Measurements from ENCODE around the gene CRYAA.
"Not testable (repeated sequence)": the region's sequence is repeated elsewhere in the genome, so short reads cannot be mapped to it uniquely, and the experiment has no call there.

The CRYAA gene, protein sequence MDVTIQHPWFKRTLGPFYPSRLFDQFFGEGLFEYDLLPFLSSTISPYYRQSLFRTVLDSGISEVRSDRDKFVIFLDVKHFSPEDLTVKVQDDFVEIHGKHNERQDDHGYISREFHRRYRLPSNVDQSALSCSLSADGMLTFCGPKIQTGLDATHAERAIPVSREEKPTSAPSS
- total RNA-seq = 0 reads per million in 18 experiments

DNA sequence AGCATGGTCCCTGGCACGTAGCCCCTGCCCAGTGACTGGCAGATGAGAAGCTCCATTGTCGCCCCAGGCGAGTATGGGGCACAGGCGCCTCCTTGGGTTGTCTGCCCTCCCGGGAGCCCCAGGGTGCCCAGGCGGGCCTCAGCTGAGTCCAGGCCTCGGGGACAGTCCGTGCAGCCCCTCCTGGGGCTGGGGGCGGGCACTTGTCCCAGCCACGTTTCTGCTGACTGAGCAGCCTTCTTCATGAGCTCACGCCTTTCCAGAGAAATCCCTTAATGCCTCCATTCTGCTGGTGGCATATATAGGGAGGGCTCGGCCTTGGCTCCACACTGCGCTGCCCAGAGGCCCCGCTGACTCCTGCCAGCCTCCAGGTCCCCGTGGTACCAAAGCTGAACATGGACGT lies at the start of gene CRYAA:
CRYAA (plus strand) TSS at position 301 of the 400 bp plus-strand sequence; CDS start at position 393, 92 bp downstream.
- DNase-seq = not testable (repeated sequence)

DNA sequence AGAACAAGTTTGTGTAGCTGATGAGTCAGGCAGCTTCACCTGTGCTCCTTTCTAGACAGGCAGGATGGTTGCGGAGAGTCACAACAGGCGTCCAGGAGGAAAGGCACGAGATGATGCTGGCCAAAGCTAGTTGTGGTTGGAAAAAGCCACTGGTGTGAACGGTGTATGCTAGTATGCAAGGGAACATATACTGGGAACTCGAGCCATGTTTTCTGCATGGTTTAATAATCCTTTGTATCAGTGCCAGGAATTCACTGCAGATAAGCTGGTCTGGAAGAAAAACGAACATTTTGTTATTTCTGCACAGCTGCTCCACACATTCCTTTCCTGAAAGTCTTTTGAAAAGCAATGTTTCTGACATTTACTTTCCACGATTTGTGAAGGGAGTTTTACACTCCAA lies 38.7 kb upstream of the CRYAA start:
- not testable (repeated sequence) for DNase-seq

DNA sequence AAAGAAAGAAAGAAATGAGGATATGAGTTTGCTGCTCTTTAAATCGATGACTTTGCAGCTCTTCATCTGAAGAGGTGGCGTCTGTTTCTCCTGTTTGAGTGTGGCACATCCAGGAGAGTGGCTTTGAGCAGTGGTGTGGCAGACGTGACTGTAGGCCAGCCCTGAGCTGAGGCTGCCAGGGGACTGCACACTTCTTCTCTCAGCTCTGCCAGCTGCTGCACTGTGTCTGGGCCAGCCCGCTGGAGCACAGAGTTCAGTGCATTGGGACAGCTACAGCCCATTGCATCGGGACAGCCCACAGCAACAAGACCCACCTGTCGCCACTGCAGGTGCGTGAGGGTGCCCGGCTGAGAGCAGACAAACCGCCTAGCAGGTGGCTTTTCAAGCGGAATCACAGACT lies 34.3 kb upstream of the CRYAA start:
- not testable (repeated sequence) for DNase-seq

DNA sequence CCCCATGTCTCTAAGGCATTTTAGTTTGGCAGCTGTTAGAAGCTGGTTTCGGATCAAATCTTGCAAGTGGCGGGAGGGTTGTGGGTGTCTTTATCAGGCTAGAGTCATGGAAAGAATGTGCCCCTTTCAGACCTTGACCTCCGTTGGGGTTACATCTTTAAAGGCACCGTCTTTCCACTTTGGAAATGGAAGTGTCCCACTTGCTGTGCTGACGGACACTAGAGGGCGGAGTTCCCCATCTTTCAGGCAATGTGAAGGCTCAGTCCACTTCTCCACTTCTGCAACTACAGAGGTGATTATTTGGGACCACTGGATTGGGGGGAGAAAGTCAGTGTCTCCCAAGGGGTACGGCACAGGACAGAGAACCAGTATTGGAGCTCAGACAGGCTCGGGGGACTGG lies 29.9 kb upstream of the CRYAA start:
- not testable (repeated sequence) for DNase-seq

DNA sequence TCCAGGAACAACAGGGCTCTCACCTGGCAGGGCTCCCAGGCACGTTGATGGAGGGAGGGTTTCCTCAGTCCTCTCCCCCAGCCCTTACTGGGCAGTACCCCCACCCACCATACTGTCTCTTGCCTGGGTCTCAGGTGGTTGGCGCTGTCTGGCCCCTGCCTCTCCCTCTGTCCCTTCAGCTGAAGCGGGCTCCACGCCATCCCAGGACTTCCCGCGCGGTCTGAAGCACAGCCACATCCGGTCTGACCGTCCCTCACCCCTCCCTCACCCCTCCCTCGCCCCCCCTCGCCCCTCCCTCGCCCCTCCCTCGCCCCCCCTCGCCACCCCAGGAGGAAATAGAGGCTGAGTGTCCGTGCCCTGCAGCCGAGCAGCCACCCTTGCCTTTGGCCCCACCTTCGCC lies 27.4 kb upstream of the CRYAA start:
- not testable (repeated sequence) for DNase-seq

DNA sequence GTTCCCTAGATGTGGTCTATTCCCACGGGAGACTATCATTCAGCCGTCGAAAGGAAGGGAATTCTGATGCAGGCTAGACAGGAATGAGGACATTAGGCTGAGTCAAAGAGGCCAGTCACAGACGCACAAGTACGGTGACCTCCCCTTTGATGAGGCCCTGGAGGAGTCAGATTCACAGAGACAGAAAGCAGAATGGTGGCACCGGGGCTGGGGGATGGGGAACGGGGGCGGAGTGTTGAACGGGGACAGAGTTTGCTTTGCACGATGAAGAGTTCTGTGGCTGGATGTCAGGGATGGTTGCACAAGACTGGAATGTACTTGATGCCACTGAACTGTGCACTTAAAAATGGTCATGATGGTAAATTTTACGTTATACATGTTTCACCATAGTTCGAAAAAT lies 22.2 kb upstream of the CRYAA start:
- not testable (repeated sequence) for DNase-seq

DNA sequence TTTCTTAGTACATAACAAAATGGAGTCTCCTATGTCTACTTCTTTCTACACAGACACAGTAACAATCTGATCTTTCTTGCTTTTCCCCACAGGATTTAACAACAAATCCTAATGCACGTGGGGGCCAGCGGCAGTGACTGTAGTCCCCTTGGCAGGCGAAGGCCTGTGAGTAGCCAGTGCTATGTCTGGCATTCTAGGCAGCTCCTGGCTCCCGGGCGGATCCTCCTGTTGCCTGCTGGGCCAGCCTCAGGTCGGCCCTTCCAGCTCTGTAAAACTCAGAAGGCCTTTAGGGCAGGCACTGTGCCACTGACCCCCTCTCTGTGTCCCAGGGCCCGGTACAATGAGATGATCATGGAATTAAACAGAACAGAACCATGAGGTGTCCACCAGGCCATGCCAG lies 20.8 kb upstream of the CRYAA start:
- DNase-seq = not testable (repeated sequence)

DNA sequence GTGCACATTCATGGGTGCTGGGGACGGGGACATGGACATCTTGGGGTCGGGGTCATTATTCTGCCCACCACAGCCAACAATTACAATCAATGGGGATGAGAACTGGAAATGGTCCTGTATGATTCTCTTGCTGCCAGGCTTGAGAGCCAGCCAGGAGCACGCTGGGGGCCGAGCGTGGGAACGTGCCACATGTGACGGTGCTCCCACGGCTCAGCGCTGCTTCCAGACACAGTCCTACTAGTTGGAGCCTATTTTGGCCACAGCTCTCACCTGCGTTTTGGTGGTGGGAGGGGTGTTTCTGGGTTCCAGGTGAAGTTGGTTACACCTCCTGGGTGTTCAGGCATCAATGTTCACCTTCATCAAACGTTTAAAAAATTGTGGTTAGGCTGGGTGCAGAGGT lies 19.5 kb upstream of the CRYAA start:
- DNase-seq = not testable (repeated sequence)

DNA sequence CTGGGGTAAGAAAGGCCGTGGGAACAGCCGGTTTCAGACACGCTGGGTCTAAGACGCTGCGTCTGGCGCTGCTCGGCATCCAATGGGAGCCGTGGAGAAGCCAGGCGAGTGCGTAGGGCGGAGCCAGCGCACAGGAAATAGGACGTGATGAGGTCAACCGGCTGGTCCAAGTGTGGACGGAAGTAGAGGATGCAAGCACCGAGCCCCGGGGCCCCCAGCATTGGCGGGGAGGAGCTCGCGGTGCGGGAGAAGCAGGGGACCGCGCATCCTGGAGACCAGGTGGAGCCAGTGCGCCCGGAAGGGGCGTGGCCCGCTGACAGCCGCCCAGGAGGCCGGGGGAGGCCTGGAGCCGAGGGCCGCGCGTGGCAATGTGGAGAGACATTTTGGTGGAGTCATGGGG lies 15.2 kb upstream of the CRYAA start:
- not testable (repeated sequence) for DNase-seq

DNA sequence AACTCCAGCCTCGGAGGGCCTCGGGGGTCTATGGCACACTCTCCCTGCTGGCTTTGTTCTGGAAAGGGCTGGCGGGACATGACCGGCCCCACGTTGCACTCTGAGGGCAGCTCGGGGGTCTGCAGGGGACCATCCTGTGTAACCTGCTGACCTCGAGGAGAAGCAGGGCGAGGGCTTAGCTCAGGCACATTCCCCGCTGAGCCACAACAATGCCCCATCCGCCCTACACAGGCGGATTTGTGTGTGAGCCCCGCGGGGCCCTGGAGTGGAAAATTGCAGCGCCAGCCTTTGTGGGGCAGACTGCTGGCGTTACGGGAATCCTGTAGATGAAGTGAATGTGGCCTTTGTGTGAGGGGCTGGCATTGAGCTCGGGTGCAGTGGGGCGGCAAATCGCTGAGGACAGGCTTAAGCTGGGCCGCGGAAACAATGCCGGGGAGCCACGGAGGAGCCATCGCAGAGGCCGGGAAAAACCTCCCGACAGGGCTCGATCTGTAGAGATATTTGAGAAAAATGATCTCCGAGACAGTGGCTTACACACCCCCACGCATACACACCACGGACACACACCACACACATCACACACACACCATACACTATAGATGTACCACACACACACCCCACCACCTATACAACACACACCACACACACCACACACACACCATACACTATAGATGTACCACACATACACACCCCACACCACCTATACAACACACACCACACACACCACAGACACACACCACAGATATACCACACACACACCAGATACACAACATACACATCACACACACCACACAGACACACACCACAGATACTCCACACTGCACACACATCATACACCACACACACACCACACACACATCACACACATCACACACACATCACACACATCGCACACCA lies 9.3 kb upstream of the CRYAA start:
- not testable (repeated sequence) for DNase-seq

DNA sequence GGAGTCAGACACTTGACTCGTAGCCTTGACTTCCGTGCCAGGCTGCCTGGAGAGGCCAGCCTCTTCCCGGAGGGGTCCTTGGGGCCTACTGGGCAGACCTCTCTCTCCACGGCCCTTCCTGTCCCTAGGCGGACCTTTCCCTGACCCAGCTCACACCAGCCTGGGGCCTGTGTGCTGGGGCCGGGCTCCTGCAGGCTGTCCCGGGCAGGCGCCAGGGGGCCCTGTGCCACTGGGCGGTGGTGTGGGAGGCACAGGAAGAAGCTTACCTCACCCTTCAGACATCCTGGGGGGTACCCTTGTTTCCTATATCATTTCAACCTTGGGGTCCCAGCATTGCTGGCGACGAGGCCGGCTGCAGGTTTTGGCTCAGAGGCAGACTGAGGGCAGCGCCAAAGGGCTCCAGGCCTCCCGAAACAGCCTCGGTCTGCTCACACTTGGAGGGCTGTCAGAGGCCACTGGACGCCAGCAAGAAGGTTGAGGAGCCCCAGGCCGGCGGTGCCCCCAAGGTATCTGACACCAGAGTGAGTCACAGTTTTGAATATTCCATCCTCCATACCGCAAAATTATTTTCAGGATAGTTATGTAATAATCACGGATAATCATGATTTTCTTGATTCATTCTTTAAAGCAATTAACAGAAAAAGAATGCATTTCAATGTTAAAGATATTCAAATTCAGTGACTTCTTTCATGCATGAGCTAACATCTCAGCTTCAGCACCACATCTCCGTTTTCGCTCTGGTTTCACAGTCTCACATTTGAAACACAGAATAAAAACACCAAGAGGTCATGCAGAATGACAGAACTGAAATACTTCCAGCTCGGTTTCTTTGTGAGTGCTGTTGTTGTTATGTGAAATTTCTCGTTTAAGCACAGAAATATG lies 6.7 kb upstream of the CRYAA start:
- not testable (repeated sequence) for DNase-seq

DNA sequence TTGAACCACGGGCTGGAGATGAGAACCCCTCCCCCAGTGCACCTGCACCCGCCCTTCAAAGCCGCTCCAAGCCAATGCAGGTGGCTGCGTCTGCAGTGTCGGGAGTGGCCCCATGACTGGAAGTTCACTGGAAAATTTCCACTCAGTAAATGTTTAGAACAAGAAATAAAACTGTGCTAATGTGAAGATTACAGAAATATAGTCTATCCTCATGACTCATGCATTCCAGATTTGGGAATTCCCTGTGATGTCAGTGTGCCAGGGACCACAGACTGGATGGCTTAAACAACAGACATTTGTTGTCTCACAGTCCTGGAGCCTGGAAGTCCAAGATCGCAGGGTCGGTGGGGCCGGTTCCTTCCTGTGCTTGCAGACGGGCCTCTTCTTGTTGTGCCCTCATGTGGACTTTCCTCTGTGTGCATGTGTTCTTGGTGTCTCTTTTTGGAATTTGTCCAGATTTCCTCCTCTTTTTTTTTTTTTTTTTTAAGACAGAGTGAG lies 6.1 kb upstream of the CRYAA start:
- DNase-seq = not testable (repeated sequence)

DNA sequence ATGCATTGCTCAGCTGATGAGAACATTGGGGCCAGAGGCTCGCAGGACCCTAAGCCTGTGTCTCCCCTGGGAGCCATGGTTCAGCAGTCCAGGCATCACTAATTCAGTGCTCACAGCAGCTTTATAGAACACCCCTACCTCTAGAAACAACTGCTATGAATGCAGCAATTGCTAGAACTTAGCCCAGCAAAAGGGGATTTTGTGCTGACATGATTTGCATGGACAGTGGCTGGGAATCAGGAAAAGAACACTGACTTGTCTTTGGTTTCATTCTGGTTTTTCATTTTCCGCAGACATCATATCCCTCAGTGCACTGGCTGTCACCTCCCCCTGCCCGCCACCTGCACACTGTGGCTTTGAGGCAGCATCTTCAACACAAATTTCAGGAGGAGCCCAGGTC lies 4.0 kb upstream of the CRYAA start:
- DNase-seq = not testable (repeated sequence)

DNA sequence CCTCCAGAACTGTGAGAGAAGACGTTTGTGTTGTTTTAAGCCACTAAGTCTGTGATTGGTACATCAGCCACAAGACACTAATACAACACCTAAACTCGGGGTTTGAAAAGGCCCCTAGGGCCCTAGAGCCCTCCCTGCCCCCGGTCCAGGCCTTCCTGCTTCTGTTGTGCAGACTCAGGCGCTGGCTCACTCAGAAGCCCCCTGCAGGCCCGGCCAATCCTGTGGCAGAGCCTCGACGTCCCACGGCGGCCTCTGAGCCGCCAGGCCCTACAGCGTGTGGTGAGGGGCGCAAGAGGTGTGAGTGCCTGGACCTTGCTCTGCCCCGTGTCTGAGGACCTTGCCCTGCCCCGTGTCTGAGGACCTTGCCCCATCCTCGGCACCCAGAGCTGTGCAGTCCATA lies 3.1 kb upstream of the CRYAA start:
- DNase-seq = not testable (repeated sequence)

DNA sequence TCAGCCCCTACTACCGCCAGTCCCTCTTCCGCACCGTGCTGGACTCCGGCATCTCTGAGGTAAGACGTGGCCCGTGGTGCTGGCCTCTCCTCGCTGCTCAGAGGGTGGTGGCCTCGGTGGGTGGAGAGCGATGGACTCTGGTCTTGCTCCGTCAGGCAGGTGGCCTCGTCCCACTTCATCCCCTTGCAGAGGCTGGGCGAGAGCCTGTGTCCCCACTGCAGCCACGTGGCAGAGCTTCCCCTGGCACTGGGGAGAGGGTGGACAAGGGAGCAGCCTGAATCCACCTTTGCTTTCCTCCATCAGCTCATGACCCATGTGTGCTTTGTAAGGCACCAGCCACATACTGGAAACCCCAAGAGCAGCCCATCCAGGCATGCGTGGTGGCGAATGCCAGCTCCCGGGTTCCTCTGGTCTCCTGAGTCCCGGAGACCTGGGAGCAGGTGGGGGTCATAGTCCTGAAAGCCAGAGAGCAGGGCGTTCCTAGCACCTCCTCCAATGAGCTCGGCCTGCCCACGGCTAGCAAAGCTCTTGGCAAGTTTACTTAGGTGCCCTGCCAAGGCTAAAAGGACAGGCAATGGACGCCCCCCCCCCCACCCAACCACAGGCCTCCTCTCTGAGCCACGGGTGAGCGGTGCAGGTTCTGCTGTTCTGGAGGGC lies 550 bp downstream of the CRYAA start:
- DNase-seq = not testable (repeated sequence)

DNA sequence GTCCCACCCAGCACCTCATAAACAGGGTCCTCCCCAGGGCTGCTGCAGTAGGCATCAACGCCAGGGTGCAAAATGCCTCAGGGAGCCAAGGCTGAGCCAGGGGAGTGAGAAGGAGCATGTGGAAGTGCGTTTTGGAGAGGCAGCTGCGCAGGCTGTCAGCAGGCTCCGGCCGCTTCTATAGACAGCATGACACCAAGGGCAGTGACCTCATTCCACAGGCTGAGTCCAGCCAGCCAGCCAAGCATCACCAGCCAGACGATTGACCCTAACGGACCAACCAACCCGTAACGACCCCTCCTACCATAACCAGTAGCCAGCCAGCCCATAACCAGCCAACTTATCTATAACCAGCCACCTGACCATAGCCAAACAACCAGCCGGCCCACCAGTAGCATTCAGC lies 1.1 kb downstream of the CRYAA start:
- not testable (repeated sequence) for DNase-seq

DNA sequence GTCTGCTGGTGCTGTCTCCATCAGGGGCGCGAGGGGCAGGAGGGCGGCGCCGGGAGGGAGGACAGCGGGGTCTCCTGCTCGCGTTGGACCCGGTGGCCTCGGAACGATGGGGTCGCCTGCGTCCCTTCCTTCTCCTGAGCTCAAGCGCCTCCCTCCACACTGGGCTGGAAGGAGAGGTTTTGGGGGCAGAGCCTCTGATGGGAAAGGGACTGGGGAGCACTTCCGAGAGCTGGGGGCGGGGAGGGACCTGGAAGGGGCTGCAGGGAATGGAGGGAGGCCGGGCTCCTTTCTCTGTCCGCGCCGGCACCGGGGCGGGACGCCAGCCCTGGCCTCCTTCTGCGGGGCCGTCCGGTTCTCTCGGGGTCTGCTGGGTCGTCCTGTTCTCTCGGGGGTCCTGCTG lies 4.0 kb downstream of the CRYAA start:
- not testable (repeated sequence) for DNase-seq

DNA sequence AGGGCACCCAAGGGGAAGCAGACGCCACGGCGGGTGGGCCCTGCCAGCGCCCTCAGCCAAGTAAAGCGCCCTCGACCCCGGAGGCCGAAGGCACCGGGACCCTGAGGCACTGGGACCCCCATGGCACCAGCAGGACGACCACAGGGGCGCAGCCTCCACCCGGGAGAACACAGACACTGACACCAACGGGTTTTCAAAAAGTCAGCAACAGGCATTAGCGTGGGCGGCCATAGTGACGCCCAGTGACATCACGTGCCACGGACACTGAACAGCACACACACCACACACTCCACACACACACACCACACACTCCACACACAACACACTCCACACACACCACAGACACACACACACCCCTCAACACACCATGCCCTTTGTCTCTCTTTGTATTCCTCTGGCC lies 4.6 kb downstream of the CRYAA start:
- peak in 1 of 2 donors; percentile 2 for DNase-seq

DNA sequence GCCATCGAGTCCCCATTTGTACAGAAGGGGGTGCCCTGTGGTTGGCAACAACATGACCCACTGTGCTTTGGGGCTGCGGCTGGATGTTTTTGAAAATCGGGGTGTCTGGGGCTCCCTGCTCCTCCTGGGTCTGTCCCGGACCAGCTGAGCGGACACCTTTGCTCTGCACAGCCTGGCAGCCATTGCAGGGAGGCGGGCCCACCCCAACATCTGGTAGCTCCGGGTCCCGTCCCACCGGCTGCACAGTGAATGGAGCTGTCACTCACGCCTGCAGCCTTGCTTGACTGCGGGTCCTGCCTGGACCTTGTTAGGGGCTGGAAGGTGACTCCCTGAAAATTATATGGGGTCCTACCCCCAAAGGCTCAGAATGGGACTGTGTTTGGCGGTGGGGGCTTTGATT lies 5.1 kb downstream of the CRYAA start:
- not testable (repeated sequence) for DNase-seq

DNA sequence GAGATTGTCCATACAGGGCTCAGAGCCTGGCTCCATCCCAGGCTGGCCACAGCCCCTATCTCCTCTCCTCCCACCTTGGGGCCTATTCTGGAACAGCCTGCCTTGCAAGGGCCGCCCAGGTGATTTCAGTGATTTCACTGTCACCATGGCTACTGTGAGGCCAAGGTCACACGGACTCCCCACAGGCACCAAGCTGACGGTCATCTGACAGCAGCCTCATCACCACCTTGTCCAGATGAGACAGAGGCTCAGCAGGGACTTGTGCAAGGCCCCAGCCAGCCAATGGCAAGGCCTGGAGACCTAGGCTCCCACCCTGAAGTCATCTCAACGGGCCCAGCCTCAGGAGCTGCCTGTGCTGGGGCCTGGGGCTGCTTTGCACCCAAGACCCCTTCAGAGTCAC lies 6.2 kb downstream of the CRYAA start:
- not testable (repeated sequence) for DNase-seq

DNA sequence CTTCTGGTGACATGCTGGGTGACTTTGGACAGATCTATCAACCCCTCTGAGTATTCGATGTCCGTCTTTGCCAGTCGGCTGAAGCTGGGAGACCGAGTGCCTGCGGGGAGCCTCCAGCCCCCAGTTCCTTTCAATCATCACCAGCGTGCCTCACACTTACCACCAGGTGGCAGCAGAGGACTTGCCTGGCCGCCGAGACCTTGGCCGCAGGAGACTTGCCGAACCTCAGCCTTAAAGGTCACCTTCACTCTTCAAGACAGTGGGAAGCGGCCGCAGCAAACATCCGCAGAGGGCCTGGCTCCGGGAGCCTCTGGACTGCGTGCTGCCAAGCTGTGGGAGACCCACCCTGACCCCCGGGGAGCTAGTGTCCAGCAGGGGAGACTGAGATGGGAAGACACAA lies 7.8 kb downstream of the CRYAA start:
- not testable (repeated sequence) for DNase-seq
